DMS114 treated with DMSO at 0.1 percent for 48 hours (cell line): Measurements from ENCODE around the gene ARHGAP26.

Experiments used
- DNase-seq: peaks from one replicate; lab custom pipeline; 2025; ENCODE audit not compliant: unreplicated experiment; lab: John Stamatoyannopoulos, UW

ARHGAP26 gene

GRCh38 chr5:142769793-142770649 lies at the start of gene ARHGAP26:
ARHGAP26 (plus strand) TSS chr5:142770377; CDS start chr5:142770762, 385 bp downstream.
- DNase-seq = peak; percentile 90

GRCh38 chr5:142720641-142721271 lies 49.4 kb upstream of the ARHGAP26 start:
- DNase-seq = no peak

- DNase-seq = no peak
Measured at GRCh38 chr5:142722146-142722545, 48.0 kb upstream of the ARHGAP26 start.

GRCh38 chr5:142722896-142723295 lies 47.3 kb upstream of the ARHGAP26 start:
- no peak for DNase-seq

GRCh38 chr5:142724821-142725220 lies 45.4 kb upstream of the ARHGAP26 start:
- no peak for DNase-seq

- DNase-seq = no peak
Measured at GRCh38 chr5:142725231-142726187, 44.7 kb upstream of the ARHGAP26 start.

GRCh38 chr5:142726188-142726731 lies 43.9 kb upstream of the ARHGAP26 start:
- no peak for DNase-seq

- DNase-seq = no peak
Measured at GRCh38 chr5:142727735-142728047, 42.5 kb upstream of the ARHGAP26 start.

GRCh38 chr5:142735323-142736246 lies 34.6 kb upstream of the ARHGAP26 start:
- no peak for DNase-seq

- DNase-seq = no peak
Measured at GRCh38 chr5:142736247-142736632, 33.9 kb upstream of the ARHGAP26 start.

- no peak for DNase-seq
Measured at GRCh38 chr5:142737179-142737578, 33.0 kb upstream of the ARHGAP26 start.

- no peak for DNase-seq
Measured at GRCh38 chr5:142740474-142741242, 29.5 kb upstream of the ARHGAP26 start.

GRCh38 chr5:142743592-142744441 lies 26.4 kb upstream of the ARHGAP26 start:
- no peak for DNase-seq

- DNase-seq = no peak
Measured at GRCh38 chr5:142745268-142745667, 24.9 kb upstream of the ARHGAP26 start.

- no peak for DNase-seq
Measured at GRCh38 chr5:142746532-142747433, 23.4 kb upstream of the ARHGAP26 start.

- DNase-seq = no peak
Measured at GRCh38 chr5:142748132-142748531, 22.0 kb upstream of the ARHGAP26 start.

GRCh38 chr5:142748568-142749249 lies 21.5 kb upstream of the ARHGAP26 start:
- no peak for DNase-seq
